PC-9 (cell line): ENCODE measurements around the gene SLC4A11. TPM values are rescaled to one million over a fixed set of nuclear protein-coding genes. Genes with fewer than 3 reads are reported as not detected.

ENCODE experiments used
- BruUV-seq: library from RNA; stranded (reverse); fragments of 400-500 nt; replicated peaks from 2 replicates; lab custom pipeline; 2021; lab: Mats Ljungman, UMichigan
- CTCF ChIA-PET: fragments of 300-600 bp; sonication (Branson Sonifier 250); formaldehyde crosslinking; loops from one replicate; lab custom pipeline; 2022; ENCODE audit warnings: antibody characterized with exemption; lab: Charles Lee
- POLR2A ChIA-PET: fragments of 300-600 bp; sonication (Branson Sonifier 250); formaldehyde crosslinking; loops from one replicate; lab custom pipeline; 2022; ENCODE audit warnings: antibody characterized with exemption; ENCODE audit not compliant: unreplicated experiment; lab: Charles Lee
- DNase-seq, 2 experiments: peaks; one replicate each; pipeline versions ENCODE4 v3.0.0 to v3.0.0-alpha.2; 2015 to 2022; ENCODE audit warnings: mixed read lengths in 1 of 2
- H2AFZ ChIP-seq: fragments of 200-600 bp; sonication (generic); 2 replicates; pipeline ENCODE4 v1.8.1; 2017; ENCODE audit warnings: antibody characterized with exemption
- H3F3A ChIP-seq: fragments of 200-600 bp; sonication (generic); 2 replicates; pipeline ENCODE4 v1.8.1; 2017; ENCODE audit warnings: antibody characterized with exemption, mild to moderate bottlenecking, low read depth; ENCODE audit not compliant: insufficient read depth
- H3K27ac ChIP-seq: fragments of 200-600 bp; sonication (generic); 2 replicates; pipeline ENCODE4 v1.6.1; 2016; ENCODE audit warnings: mixed run types
- H3K27me3 ChIP-seq: fragments of 200-600 bp; sonication (generic); 2 replicates; pipeline ENCODE4 v1.6.1; 2016; ENCODE audit warnings: low read depth, mixed run types; ENCODE audit not compliant: insufficient read depth
- H3K36me3 ChIP-seq: fragments of 200-600 bp; sonication (generic); 2 replicates; pipeline ENCODE4 v1.6.1; 2016; ENCODE audit warnings: low read depth, mixed run types
- H3K4me1 ChIP-seq: fragments of 200-600 bp; sonication (generic); replicated peaks from 2 replicates; pipeline ENCODE4 v1.6.1; 2016; ENCODE audit warnings: mixed run types; ENCODE audit not compliant: insufficient read depth
- H3K4me2 ChIP-seq: fragments of 200-600 bp; sonication (generic); 2 replicates; pipeline ENCODE4 v1.6.1; 2017; ENCODE audit warnings: mixed run types
- H3K4me3 ChIP-seq: fragments of 200-600 bp; sonication (generic); 2 replicates; pipeline ENCODE4 v1.6.1; 2016; ENCODE audit warnings: mixed run types
- H3K79me2 ChIP-seq: fragments of 200-600 bp; sonication (generic); 2 replicates; pipeline ENCODE4 v1.6.1; 2017; ENCODE audit warnings: low read depth, mixed run types
- H3K9me2 ChIP-seq: fragments of 200-600 bp; sonication (generic); 2 replicates; pipeline ENCODE4 v1.8.1; 2017; ENCODE audit warnings: mild to moderate bottlenecking; ENCODE audit not compliant: insufficient read depth
- H3K9me3 ChIP-seq: fragments of 200-600 bp; sonication (generic); 2 replicates; pipeline ENCODE4 v1.8.1; 2016; ENCODE audit warnings: low read depth; ENCODE audit not compliant: insufficient read depth
- H4K20me1 ChIP-seq: fragments of 200-600 bp; sonication (generic); 2 replicates; pipeline ENCODE4 v1.8.1; 2017; ENCODE audit not compliant: insufficient read depth
- EZH2 ChIP-seq: fragments of 200-600 bp; sonication (generic); IDR thresholded peaks from 2 replicates; pipeline ENCODE4 v1.8.0; 2017; ENCODE audit warnings: antibody characterized with exemption, low read depth
- intact Hi-C: fragments of 100-400 bp; cut with micrococcal nuclease; formaldehyde crosslinking; loops from one replicate; pipeline ENCODE4 v1.10.0; 2022; ENCODE audit not compliant: unreplicated experiment
- total RNA-seq: library from RNA; stranded (reverse); gene quantifications from 2 replicates; pipeline ENCODE4 v1.2.3, GENCODE V29; 2021
- TF ChIP-seq, protein P1 (sequence below): fragments of 200-600 bp; sonication (generic); conservative IDR thresholded peaks from 2 replicates; pipeline ENCODE4 v1.6.1; 2017; ENCODE audit warnings: mixed run types, antibody characterized with exemption, mild to moderate bottlenecking, moderate library complexity

Gene SLC4A11
- total RNA-seq, 1 experiment from 2014 or later, result 46.1 TPM

DNA sequence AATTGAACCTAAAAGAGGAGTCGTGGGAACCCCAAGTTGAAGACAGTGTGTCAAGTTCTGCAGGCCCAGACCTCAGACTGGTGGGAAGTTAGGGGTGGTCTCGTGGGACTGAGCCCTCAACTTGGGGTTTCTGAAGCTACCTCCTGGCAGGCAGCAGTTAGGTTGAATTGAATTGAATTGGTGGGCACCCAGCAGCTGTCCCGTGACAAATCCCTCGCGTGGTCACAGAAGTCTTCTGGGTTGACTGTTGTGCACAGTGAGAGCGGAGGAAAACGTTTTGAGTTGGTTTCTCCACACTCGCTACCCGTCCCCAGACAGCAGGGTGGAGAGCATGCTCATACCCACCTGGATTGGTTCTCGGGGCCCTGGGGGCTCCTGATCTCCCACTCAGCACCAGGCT lies 12.9 kb downstream of the SLC4A11 start:
- H3K4me3 ChIP-seq, result no peak overlapping the region
- H3K27ac ChIP-seq, result no peak overlapping the region
- H3K4me1 ChIP-seq, result peaks cover 14% of the 10 kb centered on the region; the same call in 1 of the 2 replicates
- no peak for DNase-seq
- H3K36me3 ChIP-seq, result no peaks in the 10 kb centered on the region
- H3K9me2 ChIP-seq, result no peaks in the 10 kb centered on the region
- no peaks in the 10 kb centered on the region for H3K9me3 ChIP-seq
- no peaks in the 10 kb centered on the region for H3K79me2 ChIP-seq
- POLR2A ChIA-PET, result no interaction called here
- TF ChIP-seq, protein P1, sequence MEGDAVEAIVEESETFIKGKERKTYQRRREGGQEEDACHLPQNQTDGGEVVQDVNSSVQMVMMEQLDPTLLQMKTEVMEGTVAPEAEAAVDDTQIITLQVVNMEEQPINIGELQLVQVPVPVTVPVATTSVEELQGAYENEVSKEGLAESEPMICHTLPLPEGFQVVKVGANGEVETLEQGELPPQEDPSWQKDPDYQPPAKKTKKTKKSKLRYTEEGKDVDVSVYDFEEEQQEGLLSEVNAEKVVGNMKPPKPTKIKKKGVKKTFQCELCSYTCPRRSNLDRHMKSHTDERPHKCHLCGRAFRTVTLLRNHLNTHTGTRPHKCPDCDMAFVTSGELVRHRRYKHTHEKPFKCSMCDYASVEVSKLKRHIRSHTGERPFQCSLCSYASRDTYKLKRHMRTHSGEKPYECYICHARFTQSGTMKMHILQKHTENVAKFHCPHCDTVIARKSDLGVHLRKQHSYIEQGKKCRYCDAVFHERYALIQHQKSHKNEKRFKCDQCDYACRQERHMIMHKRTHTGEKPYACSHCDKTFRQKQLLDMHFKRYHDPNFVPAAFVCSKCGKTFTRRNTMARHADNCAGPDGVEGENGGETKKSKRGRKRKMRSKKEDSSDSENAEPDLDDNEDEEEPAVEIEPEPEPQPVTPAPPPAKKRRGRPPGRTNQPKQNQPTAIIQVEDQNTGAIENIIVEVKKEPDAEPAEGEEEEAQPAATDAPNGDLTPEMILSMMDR, result no peak
- TF ChIP-seq EZH2, result no peak
- H4K20me1 ChIP-seq, result no peaks in the 10 kb centered on the region
- no peak overlapping the region for H3K4me2 ChIP-seq
- H2AFZ ChIP-seq, result no peak overlapping the region
- TSS peak; percentile 18 for BruUV-seq
- CTCF ChIA-PET, result no interaction called here
- peaks cover 7% of the 10 kb centered on the region; the same call in 1 of the 2 replicates for H3F3A ChIP-seq
- intact Hi-C loops, result loop anchor here (10.0 kb wide), 1 partner anchor 249 kb away; the partner anchor contains the start of gene ATRN
- no peaks in the 10 kb centered on the region for H3K27me3 ChIP-seq

DNA sequence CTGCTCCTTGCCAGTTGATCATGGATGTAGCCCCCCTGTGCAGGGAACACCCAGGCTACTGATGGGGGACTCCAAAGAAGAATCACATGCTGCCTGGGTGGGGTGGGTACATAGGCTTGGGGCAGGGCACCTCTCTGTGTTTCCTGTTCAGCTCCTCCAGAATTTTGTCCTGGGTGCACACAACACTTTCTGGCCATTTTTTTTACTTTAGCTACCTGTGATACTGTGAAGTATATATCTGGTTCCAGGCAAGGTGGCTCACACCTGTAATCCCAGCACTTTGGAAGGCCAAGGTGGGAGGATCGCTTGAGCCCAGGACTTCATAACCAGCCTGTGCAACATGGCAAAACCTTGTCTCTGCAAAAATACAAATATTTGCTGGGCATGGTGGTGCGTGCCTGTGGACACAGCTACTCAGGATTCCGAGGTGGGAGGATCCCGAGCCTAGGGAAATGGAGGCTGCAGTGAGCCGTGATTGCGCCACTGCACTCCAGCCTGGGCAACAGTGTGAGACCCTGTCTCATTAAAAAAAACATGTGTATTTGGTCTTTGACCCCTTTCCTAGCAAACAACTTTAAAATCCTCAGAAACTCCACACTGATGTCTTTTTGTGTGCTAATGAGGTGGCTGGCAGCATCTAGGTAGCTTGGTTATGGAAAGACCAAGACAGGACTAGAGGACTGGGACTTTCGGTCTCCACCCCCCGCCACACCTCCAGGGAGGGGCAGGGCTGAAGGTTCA lies 14.1 kb downstream of the SLC4A11 start:
- Histone ChIP-seq H3K27ac (no peak overlapping the region), H3K4me1 (peaks cover 15% of the 10 kb centered on the region; the same call in 1 of the 2 replicates), H3K9me2 (no peaks in the 10 kb centered on the region), H3K4me3 (no peak overlapping the region), H3F3A (peaks cover 10% of the 10 kb centered on the region), H2AFZ (no peak overlapping the region), H3K36me3 (0 out of 2 replicates have a peak, but pooled peaks cover 3% of the 10 kb centered on the region), H4K20me1 (no peaks in the 10 kb centered on the region), H3K4me2 (no peak overlapping the region), H3K27me3 (no peaks in the 10 kb centered on the region), H3K79me2 (no peaks in the 10 kb centered on the region), H3K9me3 (no peaks in the 10 kb centered on the region)
- CTCF ChIA-PET, result interaction anchor here (0.6 kb wide), 1 partner anchor 17 kb away, joined by 3 read pairs; no protein-coding TSS in a partner anchor
- intact Hi-C loops, result loop anchor here (10.0 kb wide), 1 partner anchor 250 kb away; the partner anchor contains the start of gene ATRN
- BruUV-seq, result no TSS peak
- DNase-seq, result peak in 1 of 2 experiments; percentile 56
- POLR2A ChIA-PET, result interaction anchor here (0.6 to 0.7 kb wide), 4 partner anchors 9 to 35 kb away, joined by 3 to 21 read pairs (median 4); no protein-coding TSS in a partner anchor
- no peak for TF ChIP-seq EZH2
- TF ChIP-seq, protein P1, result no peak

DNA sequence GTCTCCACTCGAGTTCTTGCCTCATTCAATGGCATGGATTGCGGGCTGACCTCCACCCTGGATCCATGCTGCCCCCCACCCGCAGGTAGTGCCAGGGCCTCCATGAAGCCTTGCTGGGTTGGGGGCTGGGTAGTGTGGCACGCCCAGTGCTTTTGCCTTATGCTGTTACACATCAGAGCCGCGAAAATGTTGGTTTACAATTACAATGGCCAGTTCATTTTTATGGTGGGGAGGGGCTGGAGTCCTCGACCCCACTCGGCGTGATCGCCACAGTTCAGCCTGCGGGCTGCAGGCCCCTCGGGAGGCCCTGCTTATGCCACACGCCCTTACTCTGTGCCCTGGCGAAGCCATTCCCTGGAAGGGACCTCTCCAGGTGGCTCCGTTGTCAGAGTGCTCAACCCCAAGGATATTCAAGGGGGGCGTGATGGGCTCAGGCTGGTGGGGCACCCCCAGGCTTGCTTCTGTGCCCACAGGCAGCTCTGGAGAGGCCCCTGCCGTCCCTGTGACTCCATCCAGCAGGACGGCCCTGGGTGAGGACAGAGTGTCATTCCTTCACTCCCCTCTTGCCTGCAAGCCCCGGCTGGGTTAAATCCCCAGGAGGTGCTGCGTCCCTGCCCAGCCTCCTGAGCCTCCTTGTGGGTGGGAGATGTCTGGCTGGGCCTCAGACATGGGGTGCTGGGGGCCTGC lies 14.9 kb downstream of the SLC4A11 start:
- no peak for DNase-seq
- H3K36me3 ChIP-seq, result 0 out of 2 replicates have a peak, but pooled peaks cover 3% of the 10 kb centered on the region
- H3K4me2 ChIP-seq, result no peak overlapping the region
- POLR2A ChIA-PET, result interaction anchor here (0.7 kb wide), 1 partner anchor 8 kb away, joined by 5 read pairs; no protein-coding TSS in a partner anchor
- H3K9me2 ChIP-seq, result no peaks in the 10 kb centered on the region
- no peaks in the 10 kb centered on the region for H4K20me1 ChIP-seq
- CTCF ChIA-PET, result no interaction called here
- no peak overlapping the region for H3K27ac ChIP-seq
- no peaks in the 10 kb centered on the region for H3K27me3 ChIP-seq
- no peak for TF ChIP-seq EZH2
- TF ChIP-seq, protein P1, result no peak
- H3K4me1 ChIP-seq, result peaks cover 15% of the 10 kb centered on the region; the same call in 1 of the 2 replicates
- intact Hi-C loops, result loop anchor here (10.0 kb wide), 1 partner anchor 251 kb away; the partner anchor contains the start of gene ATRN
- H2AFZ ChIP-seq, result no peak overlapping the region
- no peaks in the 10 kb centered on the region for H3K9me3 ChIP-seq
- H3K79me2 ChIP-seq, result no peaks in the 10 kb centered on the region
- peaks cover 10% of the 10 kb centered on the region for H3F3A ChIP-seq
- BruUV-seq, result no TSS peak
- no peak overlapping the region for H3K4me3 ChIP-seq
